Activated T-cell treated with anti-CD3 and anti-CD28 coated beads, Interleukin-2, amount 50 U/mL, for 24 hours (primary cell): ENCODE measurements around the gene RFPL4AL1.
A peak's percentile ranks its signal among the peaks of the same experiment; 100 is the strongest.

Source experiments
- DNase-seq: peaks from one replicate; pipeline ENCODE4 v3.0.0-alpha.2; 2020
- H3K27ac Mint-ChIP-seq: 2 replicates; pipeline ENCODE4 v1.8.0; 2020; ENCODE audit warnings: mild to moderate bottlenecking, mixed read lengths
- H3K27me3 Mint-ChIP-seq: 2 replicates; pipeline ENCODE4 v1.8.0; 2020; ENCODE audit warnings: mixed read lengths
- H3K36me3 Mint-ChIP-seq: 2 replicates; pipeline ENCODE4 v1.8.0; 2020; ENCODE audit warnings: low read depth, mixed read lengths
- H3K4me1 Mint-ChIP-seq: 2 replicates; pipeline ENCODE4 v1.8.0; 2020; ENCODE audit warnings: low read depth, mixed read lengths
- H3K4me3 Mint-ChIP-seq: 2 replicates; pipeline ENCODE4 v1.8.0; 2020; ENCODE audit warnings: mild to moderate bottlenecking, moderate library complexity, mixed read lengths
- H3K9me3 Mint-ChIP-seq: 2 replicates; pipeline ENCODE4 v1.8.0; 2020; ENCODE audit warnings: mixed read lengths

The RFPL4AL1 gene

GRCh38 chr19:55801416-55801815 lies 32.5 kb downstream of the RFPL4AL1 start:
- DNase-seq = no peak
- Mint-ChIP-seq H3K27ac (no peak overlapping the region), H3K9me3 (peaks cover 3% of the 10 kb centered on the region), H3K27me3 (peaks cover 11% of the 10 kb centered on the region), H3K36me3 (no peaks in the 10 kb centered on the region), H3K4me3 (no peak overlapping the region), H3K4me1 (no peaks in the 10 kb centered on the region)

DNA sequence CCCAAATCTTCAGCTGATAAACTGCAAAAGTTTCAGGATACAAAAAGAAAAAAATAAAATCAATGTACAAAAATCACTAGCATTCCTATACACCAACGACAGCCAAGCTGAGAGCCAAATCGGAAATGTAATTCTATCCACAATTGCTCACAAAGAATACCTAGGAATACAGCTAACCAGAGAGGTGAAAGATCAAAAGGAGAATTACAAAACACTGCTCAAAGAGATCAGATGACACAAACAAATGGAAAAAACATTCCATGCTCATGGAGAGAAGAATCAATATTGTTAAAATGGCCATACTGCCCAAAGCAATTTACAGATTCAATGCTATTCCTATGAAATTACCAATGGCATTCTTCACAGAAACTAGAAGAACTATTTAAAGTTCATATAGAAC lies 33.4 kb downstream of the RFPL4AL1 start:
- H3K4me3 Mint-ChIP-seq = no peak overlapping the region
- no peaks in the 10 kb centered on the region for H3K36me3 Mint-ChIP-seq
- no peak for DNase-seq
- peaks cover 10% of the 10 kb centered on the region for H3K9me3 Mint-ChIP-seq
- no peak overlapping the region for H3K27ac Mint-ChIP-seq
- no peaks in the 10 kb centered on the region for H3K4me1 Mint-ChIP-seq
- H3K27me3 Mint-ChIP-seq = peaks cover 11% of the 10 kb centered on the region

DNA sequence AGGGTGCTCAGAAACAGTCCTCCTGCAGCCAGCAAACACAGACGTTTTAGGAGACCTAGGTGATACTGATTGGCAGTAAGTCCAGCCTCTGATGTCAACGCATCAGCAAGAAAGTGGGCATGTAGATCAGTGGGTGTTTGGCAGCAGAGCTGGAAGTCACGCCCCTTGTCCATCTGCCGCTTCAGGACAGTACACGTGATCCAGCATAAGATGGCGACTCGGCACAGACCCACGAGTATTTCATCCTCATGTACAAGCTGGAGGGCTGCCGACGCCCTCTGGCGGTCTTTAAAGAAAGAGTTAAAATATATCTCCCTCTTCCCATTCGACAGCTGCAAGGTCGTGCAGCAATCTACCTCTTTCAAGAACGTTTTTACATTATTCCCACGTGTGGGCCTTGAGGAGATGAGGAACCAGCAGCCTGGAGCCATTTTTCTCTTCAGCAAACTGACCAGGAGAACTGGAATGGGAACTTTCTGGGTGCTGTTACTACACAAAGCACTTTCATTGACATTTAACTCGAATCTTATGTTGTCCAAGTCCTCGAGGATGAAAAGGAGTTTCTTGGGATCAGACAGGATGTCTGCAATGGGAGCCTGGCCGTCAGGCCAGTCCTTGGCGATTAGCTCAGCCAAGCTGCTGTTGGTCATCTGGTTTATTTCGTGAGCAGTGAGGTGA lies 40.6 kb downstream of the RFPL4AL1 start:
- Mint-ChIP-seq H3K27ac (no peak overlapping the region), H3K4me3 (no peak overlapping the region), H3K36me3 (no peaks in the 10 kb centered on the region), H3K27me3 (peaks cover 22% of the 10 kb centered on the region), H3K4me1 (peaks cover 2% of the 10 kb centered on the region), H3K9me3 (peaks cover 22% of the 10 kb centered on the region)
- DNase-seq = peak; percentile 41

DNA sequence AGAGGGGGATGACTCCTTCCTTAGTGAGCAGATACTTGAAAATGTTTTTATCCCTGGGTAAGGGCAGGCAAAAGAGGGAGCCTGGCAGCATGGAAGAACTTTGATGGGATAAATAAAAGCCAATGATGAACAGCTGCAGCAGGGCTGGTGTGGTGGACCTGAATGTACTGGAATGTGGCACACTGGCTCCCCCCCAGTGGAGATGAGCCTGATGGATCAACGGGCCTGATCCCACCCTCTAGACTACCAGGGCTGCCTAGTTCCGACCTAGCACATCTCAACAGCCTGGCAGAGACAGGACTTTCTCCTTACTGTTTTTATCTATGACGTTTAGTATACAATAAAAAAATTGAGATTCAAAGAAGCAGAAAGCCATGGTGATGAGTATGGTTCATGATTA lies 42.4 kb downstream of the RFPL4AL1 start:
- Mint-ChIP-seq H3K4me1 (peaks cover 2% of the 10 kb centered on the region), H3K4me3 (no peak overlapping the region), H3K9me3 (peaks cover 19% of the 10 kb centered on the region), H3K27me3 (peaks cover 22% of the 10 kb centered on the region), H3K27ac (no peak overlapping the region), H3K36me3 (no peaks in the 10 kb centered on the region)
- no peak for DNase-seq

GRCh38 chr19:55812449-55812848 lies 43.5 kb downstream of the RFPL4AL1 start:
- Mint-ChIP-seq H3K4me1 (peaks cover 2% of the 10 kb centered on the region), H3K27ac (no peak overlapping the region), H3K9me3 (peaks cover 11% of the 10 kb centered on the region), H3K4me3 (no peak overlapping the region), H3K27me3 (peaks cover 22% of the 10 kb centered on the region), H3K36me3 (no peaks in the 10 kb centered on the region)
- no peak for DNase-seq

GRCh38 chr19:55813906-55814305 lies 45.0 kb downstream of the RFPL4AL1 start:
- Mint-ChIP-seq H3K36me3 (no peaks in the 10 kb centered on the region), H3K4me1 (peaks cover 2% of the 10 kb centered on the region), H3K4me3 (no peak overlapping the region), H3K27me3 (peaks cover 24% of the 10 kb centered on the region), H3K27ac (no peak overlapping the region), H3K9me3 (peaks cover 5% of the 10 kb centered on the region)
- no peak for DNase-seq

GRCh38 chr19:55820037-55820436 lies 51.1 kb downstream of the RFPL4AL1 start:
- H3K4me3 Mint-ChIP-seq = no peak overlapping the region
- no peaks in the 10 kb centered on the region for H3K4me1 Mint-ChIP-seq
- peaks cover 9% of the 10 kb centered on the region for H3K9me3 Mint-ChIP-seq
- no peaks in the 10 kb centered on the region for H3K36me3 Mint-ChIP-seq
- DNase-seq = no peak
- H3K27ac Mint-ChIP-seq = no peak overlapping the region
- peaks cover 8% of the 10 kb centered on the region for H3K27me3 Mint-ChIP-seq
